ENCODE measurements around the gene COL16A1. TPM values are rescaled to one million over a fixed set of nuclear protein-coding genes. Genes with fewer than 3 reads are reported as not detected.
A peak's percentile ranks its signal among the peaks of the same experiment; 100 is the strongest.

The COL16A1 gene
- total RNA-seq, 1 donor from 2014 or later: 0.22 TPM

DNA sequence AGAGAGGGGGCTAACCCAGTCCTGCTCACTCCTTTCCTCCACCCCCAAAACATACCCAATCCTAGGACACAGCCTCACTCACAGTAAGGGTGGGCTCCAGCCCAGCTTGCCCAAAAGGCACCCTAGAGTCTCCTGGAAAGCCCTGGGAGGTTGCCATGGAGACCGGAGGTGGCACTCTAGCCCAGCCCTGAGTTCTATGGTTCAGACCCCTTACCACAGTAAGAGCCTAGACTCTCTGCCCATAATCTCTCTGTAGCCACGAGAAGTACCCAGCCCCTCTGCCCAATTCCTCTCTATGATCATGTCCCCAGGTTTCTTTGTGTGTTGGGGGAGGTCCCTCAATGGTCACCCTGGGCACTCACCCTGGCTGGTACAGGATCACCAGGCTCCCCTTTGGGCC lies 14.4 kb downstream of the COL16A1 start:
- Mint-ChIP-seq H3K4me3 (no peak overlapping the region), H3K27me3 (ENCODE audit: insufficient read depth, low read depth) (peaks cover 11% of the 10 kb centered on the region), H3K9me3 (no peaks in the 10 kb centered on the region), H3K4me1 (peaks cover 35% of the 10 kb centered on the region), H3K36me3 (no peaks in the 10 kb centered on the region), H3K27ac (peak overlapping the region; percentile 85)
- Histone ChIP-seq H2AFZ (replicated peaks) (peak overlapping the region; percentile 82), H3F3A (ENCODE audit: low read depth) (no peaks in the 10 kb centered on the region), H3K79me2 (ENCODE audit: low read depth) (no peaks in the 10 kb centered on the region), H3K9ac (no peak overlapping the region), H3K4me1 (peaks cover 7% of the 10 kb centered on the region), H3K4me3 (no peak overlapping the region), H3K9me3 (ENCODE audit: low read depth) (no peaks in the 10 kb centered on the region), H4K20me1 (ENCODE audit: low read depth) (no peaks in the 10 kb centered on the region), H3K36me3 (no peaks in the 10 kb centered on the region), H3K4me2 (peak overlapping the region; percentile 35), H3K27me3 (no peaks in the 10 kb centered on the region), H3K27ac (no peak overlapping the region)
- peak; percentile 53 for DNase-seq (ENCODE audit: low spot score)
- TF ChIP-seq EZH2phosphoT487 (IDR thresholded peaks at IDR 0.05): no peak
- TF ChIP-seq, protein P1, sequence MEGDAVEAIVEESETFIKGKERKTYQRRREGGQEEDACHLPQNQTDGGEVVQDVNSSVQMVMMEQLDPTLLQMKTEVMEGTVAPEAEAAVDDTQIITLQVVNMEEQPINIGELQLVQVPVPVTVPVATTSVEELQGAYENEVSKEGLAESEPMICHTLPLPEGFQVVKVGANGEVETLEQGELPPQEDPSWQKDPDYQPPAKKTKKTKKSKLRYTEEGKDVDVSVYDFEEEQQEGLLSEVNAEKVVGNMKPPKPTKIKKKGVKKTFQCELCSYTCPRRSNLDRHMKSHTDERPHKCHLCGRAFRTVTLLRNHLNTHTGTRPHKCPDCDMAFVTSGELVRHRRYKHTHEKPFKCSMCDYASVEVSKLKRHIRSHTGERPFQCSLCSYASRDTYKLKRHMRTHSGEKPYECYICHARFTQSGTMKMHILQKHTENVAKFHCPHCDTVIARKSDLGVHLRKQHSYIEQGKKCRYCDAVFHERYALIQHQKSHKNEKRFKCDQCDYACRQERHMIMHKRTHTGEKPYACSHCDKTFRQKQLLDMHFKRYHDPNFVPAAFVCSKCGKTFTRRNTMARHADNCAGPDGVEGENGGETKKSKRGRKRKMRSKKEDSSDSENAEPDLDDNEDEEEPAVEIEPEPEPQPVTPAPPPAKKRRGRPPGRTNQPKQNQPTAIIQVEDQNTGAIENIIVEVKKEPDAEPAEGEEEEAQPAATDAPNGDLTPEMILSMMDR (IDR thresholded peaks at IDR 0.05): no peak
- no peak for TF ChIP-seq EZH2 (IDR thresholded peaks at IDR 0.05)

DNA sequence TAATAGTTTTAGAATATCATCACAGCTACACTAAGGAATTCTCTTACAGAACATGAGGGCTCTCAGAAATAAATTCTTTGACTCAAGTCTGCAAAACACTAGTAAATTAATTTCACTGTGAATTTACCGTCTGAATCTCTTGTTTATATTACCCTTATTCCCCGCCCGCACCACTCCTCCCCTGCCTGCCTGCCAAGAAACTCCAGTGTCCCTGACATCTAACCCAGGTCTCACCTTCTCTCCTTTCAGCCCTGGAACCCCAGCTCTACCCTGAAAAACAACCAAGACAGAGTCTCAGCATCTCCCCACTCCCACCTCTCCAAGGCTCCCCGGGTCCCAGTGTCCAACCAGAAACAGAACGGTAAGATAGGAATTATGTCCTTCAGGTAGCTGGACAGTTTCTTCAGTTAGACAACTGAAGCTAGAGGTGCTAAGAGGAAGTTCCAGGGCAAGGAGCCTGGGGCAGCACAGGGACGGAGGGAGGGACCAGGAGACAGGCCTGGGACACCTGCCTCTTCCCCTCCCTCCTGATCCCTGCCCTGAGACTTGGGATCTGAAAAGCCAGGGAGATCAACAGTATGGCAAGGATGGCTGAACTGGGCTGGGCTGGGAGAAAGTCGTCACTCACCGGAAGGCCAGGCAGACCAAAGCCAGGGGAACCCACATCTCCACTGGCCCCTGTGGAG lies 15.4 kb downstream of the COL16A1 start:
- TF ChIP-seq EZH2phosphoT487 (IDR thresholded peaks at IDR 0.05) (no peak), EZH2 (IDR thresholded peaks at IDR 0.05) (no peak)
- TF ChIP-seq, protein P1 (IDR thresholded peaks at IDR 0.05): no peak
- Histone ChIP-seq H3K27ac (no peak overlapping the region), H2AFZ (replicated peaks) (no peak overlapping the region), H3F3A (ENCODE audit: low read depth) (no peaks in the 10 kb centered on the region), H3K79me2 (ENCODE audit: low read depth) (no peaks in the 10 kb centered on the region), H3K9ac (no peak overlapping the region), H3K4me3 (no peak overlapping the region), H3K36me3 (no peaks in the 10 kb centered on the region), H3K9me3 (ENCODE audit: low read depth) (no peaks in the 10 kb centered on the region), H3K4me2 (no peak overlapping the region), H4K20me1 (ENCODE audit: low read depth) (no peaks in the 10 kb centered on the region), H3K27me3 (no peaks in the 10 kb centered on the region), H3K4me1 (peaks cover 7% of the 10 kb centered on the region)
- no peak for DNase-seq (ENCODE audit: low spot score)
- Mint-ChIP-seq H3K9me3 (no peaks in the 10 kb centered on the region), H3K27ac (peak overlapping the region; percentile 66), H3K4me3 (peak overlapping the region; percentile 19), H3K4me1 (peaks cover 27% of the 10 kb centered on the region), H3K36me3 (no peaks in the 10 kb centered on the region), H3K27me3 (ENCODE audit: insufficient read depth, low read depth) (peaks cover 11% of the 10 kb centered on the region)

DNA sequence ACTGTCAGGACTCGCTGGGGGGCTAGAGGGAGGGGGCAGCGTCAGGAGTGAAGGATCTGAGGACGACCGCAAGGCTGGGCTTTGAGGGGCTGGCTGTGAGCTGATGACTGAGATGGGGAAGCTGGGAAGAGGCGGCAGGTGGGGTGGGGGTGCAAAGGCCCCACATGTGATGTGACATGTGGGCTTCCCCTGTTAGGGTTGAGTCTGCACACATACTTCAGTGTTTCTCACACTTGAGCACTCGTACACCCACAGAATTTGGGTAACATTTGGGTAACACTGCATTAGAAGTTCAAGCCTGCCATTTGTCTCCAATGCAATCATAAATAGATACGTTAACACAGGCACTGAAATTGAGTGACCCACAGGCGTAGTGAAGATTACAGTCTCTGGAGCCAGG lies 16.2 kb downstream of the COL16A1 start:
- no peak for DNase-seq (ENCODE audit: low spot score)
- peaks cover 27% of the 10 kb centered on the region for H3K4me1 Mint-ChIP-seq
- no peaks in the 10 kb centered on the region for H3K36me3 Mint-ChIP-seq
- no peaks in the 10 kb centered on the region for H4K20me1 ChIP-seq (ENCODE audit: low read depth)
- no peaks in the 10 kb centered on the region for H3F3A ChIP-seq (ENCODE audit: low read depth)
- H3K4me3 ChIP-seq: no peak overlapping the region
- no peaks in the 10 kb centered on the region for H3K9me3 Mint-ChIP-seq
- H3K4me2 ChIP-seq: no peak overlapping the region
- H3K9me3 ChIP-seq (ENCODE audit: low read depth): no peaks in the 10 kb centered on the region
- H3K4me1 ChIP-seq: peaks cover 7% of the 10 kb centered on the region
- H3K27me3 ChIP-seq: no peaks in the 10 kb centered on the region
- H3K79me2 ChIP-seq (ENCODE audit: low read depth): no peaks in the 10 kb centered on the region
- H3K27ac Mint-ChIP-seq: no peak overlapping the region
- TF ChIP-seq, protein P1 (IDR thresholded peaks at IDR 0.05): no peak
- no peak for TF ChIP-seq EZH2 (IDR thresholded peaks at IDR 0.05)
- no peak for TF ChIP-seq EZH2phosphoT487 (IDR thresholded peaks at IDR 0.05)
- H3K36me3 ChIP-seq: no peaks in the 10 kb centered on the region
- H3K27me3 Mint-ChIP-seq (ENCODE audit: insufficient read depth, low read depth): peaks cover 10% of the 10 kb centered on the region
- no peak overlapping the region for H3K4me3 Mint-ChIP-seq
- no peak overlapping the region for H3K9ac ChIP-seq
- H3K27ac ChIP-seq: no peak overlapping the region
- H2AFZ ChIP-seq (replicated peaks): no peak overlapping the region
